Measurements from ENCODE around the gene CORO1C. TPM values are rescaled to one million over a fixed set of nuclear protein-coding genes. Genes with fewer than 3 reads are reported as not detected.

CORO1C gene
- total RNA-seq, 2 experiments from 2014 or later = 66.3 to 69.2 TPM

DNA sequence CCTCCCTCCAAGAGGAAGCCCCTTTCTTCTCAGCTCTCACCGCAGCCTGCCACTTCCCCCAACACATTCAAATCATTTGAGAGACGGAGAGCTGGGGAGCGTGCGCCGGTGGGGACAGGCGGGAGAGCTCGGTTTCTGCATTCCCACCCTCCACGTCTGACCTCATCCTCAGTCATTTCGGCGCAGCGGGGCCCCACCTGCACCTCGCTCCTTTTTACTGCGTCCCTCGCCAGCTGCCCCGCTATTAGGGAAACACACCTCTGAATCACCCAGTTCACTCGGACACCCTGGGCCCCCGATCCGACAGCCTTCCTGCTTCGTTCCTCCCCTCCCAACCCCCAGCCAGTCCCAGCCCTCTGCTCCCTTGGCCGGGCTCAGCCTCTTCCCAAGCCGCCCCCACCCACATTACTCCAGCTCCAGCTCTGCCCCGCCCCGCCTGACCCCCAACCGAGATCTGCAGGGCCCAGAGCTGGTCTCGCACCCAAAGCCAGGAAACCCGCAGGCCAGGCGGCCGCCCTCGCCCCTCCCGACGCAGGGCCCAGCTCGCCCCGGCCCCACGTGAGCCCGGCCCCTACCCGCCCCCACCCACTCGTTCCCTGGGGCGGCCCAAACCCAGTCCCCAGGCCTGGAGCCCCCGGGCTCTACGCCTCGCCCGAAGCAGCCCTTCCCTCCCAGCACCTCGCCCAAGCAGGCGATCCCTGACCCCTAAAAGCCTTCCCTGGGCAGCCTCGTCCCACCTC is 783 bp downstream of the CORO1C start:
- Mint-ChIP-seq H3K36me3 (ENCODE audit: low read depth) (no peaks in the 10 kb centered on the region), H3K27ac (peak overlapping the region; percentile 81), H3K4me3 (peak overlapping the region; percentile 92), H3K27me3 (ENCODE audit: low read depth) (peaks cover 2% of the 10 kb centered on the region), H3K4me1 (ENCODE audit: low read depth) (peaks cover 50% of the 10 kb centered on the region), H3K9me3 (ENCODE audit: insufficient read depth) (no peaks in the 10 kb centered on the region)
- ATAC-seq = peak; percentile 2
- ChIA-PET CTCF (interaction anchor here (0.5 to 1.1 kb wide), 7 partner anchors 9 to 162 kb away, joined by 3 to 5 read pairs (median 3); no protein-coding TSS in a partner anchor), POLR2A (interaction anchor here (0.6 to 1.2 kb wide), 5 partner anchors 40 to 1638 kb away, joined by 3 to 4 read pairs (median 3); no protein-coding TSS in a partner anchor)
- peak; percentile 49 for DNase-seq

DNA sequence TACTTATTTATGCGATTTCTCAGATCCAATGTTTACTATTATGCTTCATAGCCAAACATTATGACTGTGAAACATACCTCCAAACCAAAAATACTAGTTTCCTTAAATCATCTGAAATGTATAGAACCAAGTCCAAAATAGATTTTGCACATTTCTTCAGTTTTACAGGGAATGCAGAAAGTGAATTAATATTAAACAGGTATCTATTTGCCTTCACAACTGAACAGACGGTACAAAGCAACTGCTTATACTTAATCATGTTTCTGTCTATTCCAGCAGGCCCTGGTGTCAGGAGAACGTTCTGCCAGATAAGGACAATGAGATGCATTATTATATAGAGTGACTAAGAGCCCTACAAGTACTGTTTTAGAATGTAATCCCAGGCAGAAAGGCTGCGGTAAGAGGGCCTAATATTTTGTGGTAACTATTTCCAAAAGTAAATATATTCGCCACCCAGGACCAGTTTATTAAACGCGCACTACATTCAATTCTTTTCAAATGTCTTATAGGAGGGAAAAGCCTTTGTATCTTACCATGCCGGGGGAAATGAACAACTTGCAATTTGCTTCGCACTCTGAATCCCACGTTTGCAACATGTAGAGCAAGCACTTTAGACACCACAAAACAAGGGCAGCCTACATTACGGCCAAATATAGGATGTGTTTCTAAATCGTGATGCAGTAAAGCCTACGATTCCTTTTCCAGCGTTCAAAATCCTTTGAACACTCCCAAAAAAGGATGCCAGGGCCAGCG is 1.5 kb downstream of the CORO1C start:
- DNase-seq = no peak
- Mint-ChIP-seq H3K27ac (peak overlapping the region; percentile 81), H3K4me1 (ENCODE audit: low read depth) (peaks cover 56% of the 10 kb centered on the region), H3K9me3 (ENCODE audit: insufficient read depth) (no peaks in the 10 kb centered on the region), H3K27me3 (ENCODE audit: low read depth) (peaks cover 2% of the 10 kb centered on the region), H3K36me3 (ENCODE audit: low read depth) (no peaks in the 10 kb centered on the region), H3K4me3 (peak overlapping the region; percentile 92)
- ChIA-PET CTCF (interaction anchor here (0.8 to 1.1 kb wide), 6 partner anchors 8 to 161 kb away, joined by 3 to 5 read pairs (median 3); no protein-coding TSS in a partner anchor), POLR2A (interaction anchor here (0.8 to 1.2 kb wide), 4 partner anchors 39 to 98 kb away, joined by 3 read pairs; no protein-coding TSS in a partner anchor)
- ATAC-seq = no peak

DNA sequence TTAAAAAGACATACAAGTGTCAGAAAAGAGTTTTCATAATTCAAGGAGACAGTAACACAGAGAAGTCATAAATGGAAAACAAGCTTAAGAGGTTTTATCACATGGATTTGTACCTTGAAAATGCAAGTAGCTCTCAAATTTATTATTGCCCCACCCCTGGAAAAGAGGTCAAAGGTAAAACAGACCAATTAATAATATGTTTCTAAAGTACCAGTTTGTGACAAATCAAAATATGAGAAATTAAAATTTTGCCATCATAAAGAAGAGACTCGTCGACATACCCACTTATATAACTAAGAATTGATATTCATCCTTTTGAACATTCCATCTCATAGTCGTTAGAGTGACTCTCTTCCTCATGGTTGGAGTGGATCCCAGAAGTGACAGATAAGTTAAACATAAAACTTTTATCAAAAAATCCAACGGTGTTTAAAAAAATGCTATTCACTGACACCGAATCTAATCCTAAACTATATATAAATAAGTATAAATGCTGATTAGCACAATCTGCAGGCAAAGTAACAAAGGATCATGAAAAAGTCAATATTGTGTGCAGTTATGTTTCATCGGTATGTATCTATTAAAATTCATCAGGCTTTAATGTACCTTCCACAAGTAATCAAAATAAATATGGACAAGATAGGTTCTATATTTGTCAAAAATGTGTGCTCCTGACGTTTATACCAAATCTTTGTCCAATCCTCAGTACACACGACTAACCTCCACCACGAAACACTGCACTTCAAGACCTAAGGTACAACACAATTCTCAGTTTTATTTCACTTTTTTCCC is 2.3 kb downstream of the CORO1C start:
- no peak for ATAC-seq
- peaks cover 58% of the 10 kb centered on the region for H3K4me1 Mint-ChIP-seq (ENCODE audit: low read depth)
- ChIA-PET CTCF (interaction anchor here (1.0 to 1.5 kb wide), 3 partner anchors 38 to 111 kb away, joined by 3 to 6 read pairs (median 3); no protein-coding TSS in a partner anchor), POLR2A (no interaction called here)
- peaks cover under 1% of the 10 kb centered on the region for H3K27me3 Mint-ChIP-seq (ENCODE audit: low read depth)
- no peak for DNase-seq
- no peak overlapping the region for H3K27ac Mint-ChIP-seq
- no peak overlapping the region for H3K4me3 Mint-ChIP-seq
- no peaks in the 10 kb centered on the region for H3K36me3 Mint-ChIP-seq (ENCODE audit: low read depth)
- no peaks in the 10 kb centered on the region for H3K9me3 Mint-ChIP-seq (ENCODE audit: insufficient read depth)

DNA sequence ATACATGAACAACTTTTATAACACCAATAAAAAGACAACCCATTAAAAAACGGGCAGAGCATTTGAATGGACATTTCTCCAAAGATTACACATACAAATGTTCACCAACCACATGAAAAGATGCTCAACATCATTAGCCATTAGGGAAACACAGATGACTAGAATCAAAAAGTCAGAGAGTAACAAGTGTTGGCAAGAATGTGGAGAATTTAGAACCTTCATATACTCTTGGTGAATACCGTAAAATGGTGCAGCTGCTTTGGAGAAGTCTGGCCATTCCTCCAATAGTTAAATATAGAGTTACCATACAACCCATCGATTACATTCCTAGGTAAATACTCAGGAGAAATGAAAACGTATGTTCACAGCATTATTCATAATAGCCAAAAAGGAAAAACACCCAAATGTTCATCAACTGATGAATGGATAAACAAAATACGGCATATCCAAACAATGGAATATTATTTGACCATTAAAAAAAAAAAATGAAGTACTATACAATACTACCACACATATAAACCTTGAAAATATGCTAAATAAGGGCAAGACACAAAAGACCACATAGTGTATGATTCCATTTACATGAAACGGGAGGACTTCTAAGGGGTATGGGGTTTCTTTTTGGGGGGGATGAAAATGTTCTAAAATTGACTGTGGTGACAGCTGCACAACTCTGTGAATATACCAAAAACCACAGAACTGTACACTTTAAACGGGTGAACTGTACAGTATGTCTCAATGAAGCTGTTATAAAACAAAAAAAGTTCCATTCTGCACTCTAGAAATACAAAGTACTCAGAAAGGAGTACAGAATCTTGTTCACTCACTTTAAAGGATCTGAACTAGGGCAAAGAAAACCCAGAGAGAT is 3.2 kb downstream of the CORO1C start:
- H3K4me1 Mint-ChIP-seq (ENCODE audit: low read depth) = peaks cover 64% of the 10 kb centered on the region
- H3K9me3 Mint-ChIP-seq (ENCODE audit: insufficient read depth) = no peaks in the 10 kb centered on the region
- H3K4me3 Mint-ChIP-seq = no peak overlapping the region
- no peaks in the 10 kb centered on the region for H3K27me3 Mint-ChIP-seq (ENCODE audit: low read depth)
- DNase-seq (no peak), ATAC-seq (no peak)
- POLR2A ChIA-PET = no interaction called here
- CTCF ChIA-PET = interaction anchor here (1.0 to 1.5 kb wide), 3 partner anchors 38 to 110 kb away, joined by 3 to 6 read pairs (median 3); no protein-coding TSS in a partner anchor
- no peak overlapping the region for H3K27ac Mint-ChIP-seq
- no peaks in the 10 kb centered on the region for H3K36me3 Mint-ChIP-seq (ENCODE audit: low read depth)

DNA sequence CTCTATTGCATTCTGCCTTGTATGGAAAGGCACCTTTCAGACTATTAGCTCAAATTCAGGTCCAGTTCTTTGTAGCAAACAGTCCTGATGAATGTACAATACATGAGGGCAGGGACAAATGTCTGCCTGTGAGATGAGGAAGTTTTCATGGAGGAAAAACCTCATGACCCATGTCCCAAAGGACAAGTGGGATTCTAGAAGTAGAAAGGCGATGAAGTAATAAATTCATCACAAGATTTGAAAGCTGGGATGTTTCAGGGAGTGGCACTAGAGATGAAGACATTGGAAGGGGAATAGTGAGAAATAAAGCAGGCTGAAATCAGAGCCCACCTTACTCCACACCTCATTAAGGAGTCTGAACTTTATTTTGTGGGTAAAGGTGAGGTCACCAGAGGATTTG is 4.2 kb downstream of the CORO1C start:
- Mint-ChIP-seq H3K27me3 (ENCODE audit: low read depth) (no peaks in the 10 kb centered on the region), H3K4me1 (ENCODE audit: low read depth) (peaks cover 65% of the 10 kb centered on the region), H3K9me3 (ENCODE audit: insufficient read depth) (no peaks in the 10 kb centered on the region), H3K27ac (no peak overlapping the region), H3K36me3 (ENCODE audit: low read depth) (no peaks in the 10 kb centered on the region), H3K4me3 (no peak overlapping the region)
- ChIA-PET CTCF (interaction anchor here (0.7 kb wide), 1 partner anchor 63 kb away, joined by 3 read pairs; no protein-coding TSS in a partner anchor), POLR2A (no interaction called here)
- DNase-seq (no peak), ATAC-seq (no peak)

DNA sequence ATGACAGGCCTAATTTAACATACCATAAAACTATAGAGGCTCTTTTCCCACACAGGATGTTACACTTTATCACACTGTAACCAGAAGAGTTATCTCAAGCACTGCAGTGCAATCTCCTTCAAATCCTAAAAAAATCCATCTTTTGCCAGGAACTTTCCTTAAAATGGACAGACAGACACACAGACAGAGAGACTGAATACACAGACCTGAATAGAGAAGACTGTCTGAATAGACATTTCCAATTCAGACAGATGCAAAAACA is 6.5 kb downstream of the CORO1C start:
- Mint-ChIP-seq H3K4me1 (ENCODE audit: low read depth) (peaks cover 52% of the 10 kb centered on the region), H3K27ac (no peak overlapping the region), H3K36me3 (ENCODE audit: low read depth) (no peaks in the 10 kb centered on the region), H3K4me3 (no peak overlapping the region), H3K27me3 (ENCODE audit: low read depth) (no peaks in the 10 kb centered on the region), H3K9me3 (ENCODE audit: insufficient read depth) (no peaks in the 10 kb centered on the region)
- no peak for DNase-seq
- ChIA-PET POLR2A (no interaction called here), CTCF (interaction anchor here (0.7 to 1.5 kb wide), 5 partner anchors 30 to 107 kb away, joined by 3 to 6 read pairs (median 3); no protein-coding TSS in a partner anchor)
- ATAC-seq = no peak

DNA sequence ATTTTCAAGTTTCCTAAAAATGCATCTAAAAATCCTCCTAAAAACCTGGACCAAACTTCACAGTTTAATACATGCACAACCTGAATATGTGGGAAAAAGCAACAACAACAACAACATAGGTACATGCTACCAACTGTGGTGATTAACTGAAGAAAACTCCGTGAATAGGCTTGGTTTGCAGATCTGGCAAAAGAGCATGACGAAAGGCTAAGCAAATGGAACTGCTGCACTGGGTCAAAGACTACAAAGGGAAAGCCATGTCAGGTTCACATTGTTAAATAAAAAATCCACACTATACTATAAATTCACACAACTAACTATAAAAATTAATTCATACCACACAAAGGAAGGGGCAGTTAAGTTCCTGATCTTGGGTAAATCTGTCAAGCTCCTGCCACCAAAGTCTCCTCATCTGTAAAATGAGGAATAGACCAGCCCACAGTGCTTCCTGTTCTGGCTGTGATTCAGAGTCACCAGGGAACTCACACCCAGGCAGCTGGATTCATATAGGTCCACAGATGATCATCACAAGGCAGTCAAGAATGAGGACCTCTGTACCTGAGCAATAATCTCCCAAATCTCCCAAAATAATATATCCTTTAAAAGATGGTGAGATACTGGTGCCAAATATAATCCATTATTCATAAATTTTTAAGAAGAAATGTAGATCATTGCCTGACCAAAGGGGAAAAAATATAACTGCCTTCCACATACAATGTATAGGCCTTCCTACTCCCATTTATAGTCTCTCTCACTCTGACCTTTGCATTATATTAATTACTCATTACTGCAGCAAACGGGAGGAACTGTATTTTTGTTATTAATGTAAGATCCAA is 7.0 kb downstream of the CORO1C start:
- H3K36me3 Mint-ChIP-seq (ENCODE audit: low read depth) = no peaks in the 10 kb centered on the region
- H3K4me3 Mint-ChIP-seq = no peak overlapping the region
- H3K9me3 Mint-ChIP-seq (ENCODE audit: insufficient read depth) = no peaks in the 10 kb centered on the region
- H3K27me3 Mint-ChIP-seq (ENCODE audit: low read depth) = no peaks in the 10 kb centered on the region
- H3K27ac Mint-ChIP-seq = no peak overlapping the region
- peaks cover 46% of the 10 kb centered on the region for H3K4me1 Mint-ChIP-seq (ENCODE audit: low read depth)
- CTCF ChIA-PET = interaction anchor here (1.4 to 1.5 kb wide), 4 partner anchors 21 to 106 kb away, joined by 3 to 6 read pairs (median 4); no protein-coding TSS in a partner anchor
- no peak for DNase-seq
- POLR2A ChIA-PET = no interaction called here
- ATAC-seq = no peak

DNA sequence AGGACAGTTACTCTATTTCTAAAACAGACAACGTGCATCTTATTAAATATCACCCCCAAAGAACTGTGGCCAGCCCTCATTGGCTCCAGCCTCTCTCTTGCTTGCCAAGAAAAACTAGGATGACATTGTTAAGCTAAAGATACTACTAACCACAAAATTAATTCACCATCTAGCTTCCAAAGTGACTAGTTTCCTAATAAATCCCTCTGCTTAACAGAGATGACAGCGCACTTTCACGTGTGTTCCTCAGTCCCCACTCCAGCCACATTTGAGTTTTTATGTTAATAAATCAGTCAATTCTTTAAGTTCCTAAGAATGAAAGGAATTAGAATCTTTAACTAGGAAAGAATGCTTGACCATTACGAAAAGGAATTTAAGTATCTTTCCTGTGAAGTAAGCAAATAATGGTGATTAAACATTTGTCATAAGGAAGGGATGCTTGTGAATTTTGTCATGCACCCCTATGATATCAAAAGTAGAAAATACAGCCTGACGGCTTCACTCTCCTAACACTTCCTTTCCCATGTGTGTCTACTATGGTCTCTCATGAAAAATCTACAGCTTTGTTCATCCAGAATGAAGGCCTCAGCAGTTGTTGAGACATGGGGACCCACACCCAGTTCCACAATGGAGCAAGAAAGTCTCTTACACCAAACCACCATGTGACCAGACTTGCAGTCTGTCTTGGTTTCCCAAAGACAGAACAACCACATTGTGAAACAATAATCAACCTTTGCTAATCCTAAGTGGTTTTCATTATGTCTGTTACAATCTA is 8.1 kb downstream of the CORO1C start:
- ChIA-PET POLR2A (no interaction called here), CTCF (interaction anchor here (1.4 kb wide), 2 partner anchors 20 to 58 kb away, joined by 3 to 6 read pairs; no protein-coding TSS in a partner anchor)
- Mint-ChIP-seq H3K9me3 (ENCODE audit: insufficient read depth) (no peaks in the 10 kb centered on the region), H3K27me3 (ENCODE audit: low read depth) (no peaks in the 10 kb centered on the region), H3K4me1 (ENCODE audit: low read depth) (peaks cover 37% of the 10 kb centered on the region), H3K4me3 (no peak overlapping the region), H3K27ac (no peak overlapping the region), H3K36me3 (ENCODE audit: low read depth) (no peaks in the 10 kb centered on the region)
- DNase-seq = no peak
- ATAC-seq = no peak

DNA sequence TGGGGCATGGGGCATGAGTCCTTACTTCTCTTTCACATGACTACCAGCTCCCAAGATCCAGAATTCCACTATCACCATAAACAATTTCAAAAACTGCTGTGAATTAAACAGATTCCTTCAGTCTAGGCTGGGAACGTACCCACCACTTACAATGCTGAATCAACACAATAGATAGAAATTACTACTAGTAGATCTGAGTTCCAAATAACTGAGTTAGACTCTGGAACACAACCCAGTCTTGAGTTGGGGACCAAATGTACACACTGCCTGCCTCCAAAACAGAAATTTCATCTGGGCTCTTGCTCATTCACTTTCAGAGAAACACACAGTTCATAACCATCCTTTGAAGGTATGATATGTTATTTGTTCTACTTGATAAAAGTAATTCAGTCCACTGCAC is 8.9 kb downstream of the CORO1C start:
- ATAC-seq (no peak), DNase-seq (no peak)
- Mint-ChIP-seq H3K27me3 (ENCODE audit: low read depth) (no peaks in the 10 kb centered on the region), H3K4me1 (ENCODE audit: low read depth) (peaks cover 31% of the 10 kb centered on the region), H3K4me3 (no peak overlapping the region), H3K27ac (no peak overlapping the region), H3K9me3 (ENCODE audit: insufficient read depth) (no peaks in the 10 kb centered on the region), H3K36me3 (ENCODE audit: low read depth) (peaks cover under 1% of the 10 kb centered on the region)
- ChIA-PET POLR2A (interaction anchor here (0.7 kb wide), 1 partner anchor 36 kb away, joined by 3 read pairs; no protein-coding TSS in a partner anchor), CTCF (interaction anchor here (1.1 to 1.7 kb wide), 2 partner anchors 20 to 58 kb away, joined by 4 to 5 read pairs; no protein-coding TSS in a partner anchor)
